GM12878 (cell line): ENCODE results near the gene MTFR2. TPM values are rescaled to one million over a fixed set of nuclear protein-coding genes. Genes with fewer than 3 reads are reported as not detected.

Source experiments
- ATAC-seq: fragments of 200-7000 bp; cut with Tn5 transposase; 3 replicates; pipeline ENCODE4 v1.9.1; 2020; ENCODE audit warnings: mild to moderate bottlenecking, moderate library complexity
- BruUV-seq: library from RNA; stranded (reverse); fragments of 400-500 nt; replicated peaks from 2 replicates; lab custom pipeline; 2021; lab: Mats Ljungman, UMichigan
- CTCF ChIA-PET: fragments of 300-600 bp; sonication (Branson Sonifier 250); formaldehyde crosslinking; extraction: SDS; loops from one replicate; lab custom pipeline; 2021; ENCODE audit warnings: inconsistent platforms; lab: Yijun Ruan, JAX
- POLR2A ChIA-PET: fragments of 350-600 bp; formaldehyde crosslinking; extraction: SDS; loops from one replicate; lab custom pipeline; 2021; ENCODE audit warnings: inconsistent platforms; lab: Charles Lee
- RAD21 ChIA-PET: fragments of 300-600 bp; sonication (Branson Sonifier 250); formaldehyde crosslinking; loops from one replicate; lab custom pipeline; 2023; ENCODE audit warnings: antibody characterized with exemption; ENCODE audit not compliant: unreplicated experiment; lab: Charles Lee
- SMC1A ChIA-PET: fragments of 300-600 bp; sonication (Branson Sonifier 250); formaldehyde crosslinking; loops from one replicate; lab custom pipeline; 2023; ENCODE audit not compliant: unreplicated experiment, uncharacterized antibody; lab: Charles Lee
- DNase-seq: peaks from one replicate; pipeline ENCODE4 v3.0.0-alpha.2; 2011; ENCODE audit warnings: low read depth, low spot score
- FAIRE-seq: peaks from 3 replicates; lab custom pipeline; 2011; peaks lifted over from hg19 to GRCh38; lab: Jason Lieb, UNC
- H2AFZ ChIP-seq: 2 replicates; pipeline ENCODE4 v1.6.0; 2011; ENCODE audit warnings: low read depth, low read length, control low read depth; ENCODE audit not compliant: control insufficient read depth
- H3K27ac ChIP-seq: 2 replicates; pipeline ENCODE4 v1.5.1; 2011; ENCODE audit warnings: control low read depth; ENCODE audit not compliant: control insufficient read depth, insufficient read depth
- H3K27me3 ChIP-seq, 2 experiments: replicated peaks in 1 of 2; 2 replicates each; pipeline versions ENCODE4 v1.6.0 to v1.6.1; 2011; ENCODE audit warnings: low read length in 1 of 2; ENCODE audit not compliant: control insufficient read depth in 2 of 2, insufficient read depth in 2 of 2
- H3K36me3 ChIP-seq, 2 experiments: 2 replicates each; pipeline ENCODE4 v1.5.1; 2011; ENCODE audit warnings: low read length in 1 of 2; ENCODE audit not compliant: control insufficient read depth in 2 of 2, insufficient read depth in 2 of 2
- H3K4me1 ChIP-seq: 2 replicates; pipeline ENCODE4 v1.6.1; 2011; ENCODE audit warnings: mild to moderate bottlenecking, low read length, moderate library complexity, mixed read lengths; ENCODE audit not compliant: control insufficient read depth, insufficient read depth
- H3K4me2 ChIP-seq: 2 replicates; pipeline ENCODE4 v1.6.0; 2011; ENCODE audit warnings: control low read depth; ENCODE audit not compliant: control insufficient read depth, insufficient read depth
- H3K4me3 ChIP-seq: fragments of 200-600 bp; sonication (generic); 2 replicates; pipeline ENCODE4 v1.5.1; 2016
- H3K79me2 ChIP-seq: 2 replicates; pipeline ENCODE4 v1.6.0; 2011; ENCODE audit warnings: low read length; ENCODE audit not compliant: control insufficient read depth, insufficient read depth
- H3K9ac ChIP-seq: 2 replicates; pipeline ENCODE4 v1.8.0; 2011; ENCODE audit warnings: low read length, control low read depth, mixed read lengths; ENCODE audit not compliant: control insufficient read depth, insufficient read depth
- H3K9me3 ChIP-seq: replicated peaks from 3 replicates; pipeline ENCODE4 v1.5.1; 2011; ENCODE audit warnings: mild to moderate bottlenecking, low read length; ENCODE audit not compliant: control insufficient read depth, insufficient read depth
- H4K20me1 ChIP-seq: 2 replicates; pipeline ENCODE4 v1.6.0; 2011; ENCODE audit not compliant: control insufficient read depth, insufficient read depth
- CBX3 ChIP-seq: fragments of 200-600 bp; sonication (generic); IDR thresholded peaks from 2 replicates; pipeline ENCODE4 v1.6.1; 2016; ENCODE audit warnings: low read depth, borderline replicate concordance
- CEBPB ChIP-seq, 2 experiments: fragments of 150-350 bp in 1 of 2; IDR thresholded peaks; 2 replicates each; pipeline ENCODE4 v1.6.1; 2012 to 2014; ENCODE audit warnings: low read depth in 2 of 2, low read length in 2 of 2, borderline replicate concordance in 1 of 2, inconsistent platforms in 1 of 2
- EZH2 ChIP-seq: IDR thresholded peaks from 2 replicates; pipeline ENCODE4 v1.6.1; 2012; ENCODE audit warnings: low read depth, mild to moderate bottlenecking, control low read depth, inconsistent platforms, low read length, borderline replicate concordance; ENCODE audit not compliant: control insufficient read depth
- LARP7 ChIP-seq: fragments of 450-650 bp; IDR thresholded peaks from 2 replicates; pipeline ENCODE4 v1.6.1; 2017; ENCODE audit warnings: mild to moderate bottlenecking
- MXI1 ChIP-seq: fragments of 150-350 bp; IDR thresholded peaks from 2 replicates; pipeline ENCODE4 v1.6.1; 2011; ENCODE audit warnings: low read depth, mild to moderate bottlenecking, inconsistent platforms, low read length, improper control_type of control experiment
- MYC ChIP-seq: IDR thresholded peaks from 2 replicates; pipeline ENCODE4 v1.6.1; 2011; ENCODE audit warnings: mild to moderate bottlenecking, low read length, moderate library complexity, inconsistent platforms; ENCODE audit not compliant: insufficient read depth, insufficient replicate concordance, insufficient read length, severe bottlenecking
- NFXL1 ChIP-seq: fragments of 450-650 bp; IDR thresholded peaks from 2 replicates; pipeline ENCODE4 v1.6.1; 2017; ENCODE audit warnings: antibody characterized with exemption, mild to moderate bottlenecking, borderline replicate concordance
- PAX8 ChIP-seq: fragments of 450-650 bp; IDR thresholded peaks from 2 replicates; pipeline ENCODE4 v1.6.1; 2017; ENCODE audit warnings: mild to moderate bottlenecking, moderate library complexity
- RELA ChIP-seq: fragments of 450-650 bp; IDR thresholded peaks from 2 replicates; pipeline ENCODE4 v1.8.0; 2014; ENCODE audit warnings: borderline replicate concordance; ENCODE audit not compliant: partially characterized antibody
- YY1 ChIP-seq: IDR thresholded peaks from 2 replicates; pipeline ENCODE4 v1.6.1; 2011; ENCODE audit warnings: low read depth, mild to moderate bottlenecking, low read length
- ZNF24 ChIP-seq: fragments of 450-650 bp; IDR thresholded peaks from 2 replicates; pipeline ENCODE4 v1.6.1; 2017; ENCODE audit warnings: antibody characterized with exemption, mild to moderate bottlenecking
- WGBS: methylation state at CpG from one replicate; pipeline ENCODE4 v1.1.6; 2016; ENCODE audit warnings: low lambda C conversion rate; ENCODE audit not compliant: insufficient replicate concordance, insufficient coverage; ENCODE audit errors: missing lambda C conversion rate; 5-methylcytosine and 5-hydroxymethylcytosine counted together
- in situ Hi-C: fragments of 300-500 bp; cut with MboI; formaldehyde crosslinking; loops from 9 replicates; pipeline ENCODE4 v1.14.3; 2018; ENCODE audit warnings: mixed read lengths
- intact Hi-C: fragments of 100-400 bp; cut with micrococcal nuclease; formaldehyde crosslinking; loops from one replicate; pipeline ENCODE4 v1.14.2; 2022; ENCODE audit not compliant: unreplicated experiment
- polyA plus RNA-seq, 11 experiments: library from polyadenylated mRNA; depleted of rRNA in 4 of 11; unstranded in 6 of 11; stranded (reverse) in 5 of 11; fragments of >200 nt; fragmentation: Nextera tagmentation in 4 of 11; fragmentation: Illumina TruSeq in 1 of 11; extraction: Ambion mirVana in 4 of 11; extraction: Trizol in 1 of 11; gene quantifications; 1 replicate in 1 of 11; 2 replicates in 10 of 11; pipeline versions ENCODE4 v1.2.1 to v1.2.3, GENCODE V29; 2011 to 2016; ENCODE audit warnings: inconsistent platforms in 2 of 11, missing spikeins in 2 of 11, low read depth in 1 of 11
- total RNA-seq, 4 experiments: library from RNA; depleted of rRNA in 3 of 4; stranded (reverse); fragments of >200 nt in 3 of 4; fragmentation: Illumina TruSeq in 1 of 4; extraction: Trizol in 1 of 4; gene quantifications; 2 replicates each; pipeline versions ENCODE4 v1.2.1 to v1.2.3, GENCODE V29; 2013 to 2021
- TF ChIP-seq, protein P1 (sequence below): IDR thresholded peaks from 2 replicates; pipeline ENCODE4 v1.6.1; 2012; ENCODE audit warnings: low read depth, low read length, improper control_type of control experiment
- TF ChIP-seq, protein P2 (sequence below), 3 experiments: IDR thresholded peaks in 2 of 3; conservative IDR thresholded peaks in 1 of 3; 2 replicates each; pipeline ENCODE4 v1.5.1; 2011; ENCODE audit warnings: low read depth in 3 of 3, low read length in 3 of 3, mild to moderate bottlenecking in 3 of 3, control low read depth in 2 of 3, moderate library complexity in 2 of 3, inconsistent platforms in 1 of 3, mixed read lengths in 1 of 3; ENCODE audit not compliant: control insufficient read depth in 2 of 3, insufficient read depth in 1 of 3; ENCODE audit errors: extremely low read depth in 1 of 3

Gene MTFR2
- total and polyA plus RNA-seq, 10 of the 15 experiments (the other 5 are each of a cell fraction or from before 2014, with no cell fraction given): 7.3 to 33.5 (median 25.3) TPM

DNA sequence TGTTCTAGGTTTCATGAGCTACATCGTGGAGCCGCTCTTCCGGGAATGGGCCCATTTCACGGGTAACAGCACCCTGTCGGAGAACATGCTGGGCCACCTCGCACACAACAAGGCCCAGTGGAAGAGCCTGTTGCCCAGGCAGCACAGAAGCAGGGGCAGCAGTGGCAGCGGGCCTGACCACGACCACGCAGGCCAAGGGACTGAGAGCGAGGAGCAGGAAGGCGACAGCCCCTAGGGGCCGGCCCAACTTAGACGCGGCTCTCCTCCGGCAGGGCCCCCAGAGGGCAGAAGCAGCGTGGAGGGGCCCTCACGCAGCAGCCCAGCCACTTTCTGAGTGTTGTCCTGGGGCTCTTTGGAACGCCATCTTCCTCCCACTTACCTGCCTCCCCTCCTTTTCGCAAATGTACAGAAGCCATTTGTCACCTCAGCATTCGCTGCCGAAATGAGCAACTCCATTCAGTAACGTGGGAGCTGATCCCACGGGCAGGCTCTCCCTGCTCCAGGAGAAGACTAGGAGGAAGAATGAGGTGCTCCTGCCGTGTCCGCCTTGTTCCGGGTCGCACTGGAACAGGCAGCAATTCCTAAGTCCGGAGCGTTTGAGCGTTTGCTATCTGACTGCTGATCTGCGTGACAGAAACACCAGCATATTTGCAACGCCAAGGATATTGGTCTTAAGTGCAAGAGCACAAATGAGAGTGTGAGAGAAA lies 58.4 kb downstream of the MTFR2 start:
- TF ChIP-seq NFXL1: no peak
- no peak for TF ChIP-seq ZNF24
- TF ChIP-seq, protein P1, sequence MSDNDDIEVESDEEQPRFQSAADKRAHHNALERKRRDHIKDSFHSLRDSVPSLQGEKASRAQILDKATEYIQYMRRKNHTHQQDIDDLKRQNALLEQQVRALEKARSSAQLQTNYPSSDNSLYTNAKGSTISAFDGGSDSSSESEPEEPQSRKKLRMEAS: no peak
- no peak for TF ChIP-seq CBX3
- BruUV-seq: no TSS peak
- SMC1A ChIA-PET: no interaction called here
- H3K9ac ChIP-seq: no peak overlapping the region
- no peaks in the 10 kb centered on the region; a peak in 1 of 4 replicates for H3K27me3 ChIP-seq
- CTCF ChIA-PET: no interaction called here
- H3K4me1 ChIP-seq: no peaks in the 10 kb centered on the region
- H3K9me3 ChIP-seq: no peaks in the 10 kb centered on the region
- H3K79me2 ChIP-seq: no peaks in the 10 kb centered on the region
- POLR2A ChIA-PET: no interaction called here
- RAD21 ChIA-PET: no interaction called here
- intact Hi-C loops: no loop called here
- no peak for DNase-seq
- no peaks in the 10 kb centered on the region for H3K36me3 ChIP-seq
- H4K20me1 ChIP-seq: no peaks in the 10 kb centered on the region
- H3K4me3 ChIP-seq: no peak overlapping the region
- in situ Hi-C loops: no loop called here
- WGBS: 58% methylated on average over 30 of the region's 32 CpGs
- H3K4me2 ChIP-seq: no peak overlapping the region
- FAIRE-seq: no peak
- ATAC-seq: no peak
- no peak overlapping the region for H3K27ac ChIP-seq
- no peak overlapping the region for H2AFZ ChIP-seq

DNA sequence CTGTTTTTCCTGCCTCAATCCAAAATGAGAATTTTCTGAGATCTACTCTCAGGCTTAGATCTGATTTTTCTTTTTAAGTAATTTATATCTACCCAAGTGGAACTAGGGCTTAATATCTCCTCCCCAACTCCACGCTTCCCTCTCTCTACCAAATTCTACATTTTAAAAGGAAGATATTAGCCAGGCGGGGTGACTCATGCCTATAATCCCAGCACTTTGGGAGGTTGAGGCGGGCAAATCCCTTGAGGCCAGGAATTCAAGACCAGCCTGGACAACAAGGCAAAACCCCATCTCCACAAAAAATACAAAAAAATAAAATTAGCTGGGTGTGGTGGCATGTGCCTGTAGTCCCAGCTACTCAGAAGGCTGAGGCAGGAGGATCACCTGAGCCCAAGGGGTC lies 61.0 kb downstream of the MTFR2 start:
- WGBS: 7% methylated on average over 3 of the region's 3 CpGs
- no peak overlapping the region for H3K27ac ChIP-seq
- POLR2A ChIA-PET: no interaction called here
- no peak overlapping the region for H3K4me2 ChIP-seq
- in situ Hi-C loops (no loop called here), intact Hi-C loops (no loop called here)
- no peak for FAIRE-seq
- H3K9ac ChIP-seq: no peak overlapping the region
- no peaks in the 10 kb centered on the region for H3K79me2 ChIP-seq
- no TSS peak for BruUV-seq
- RAD21 ChIA-PET: no interaction called here
- no peak overlapping the region for H3K4me3 ChIP-seq
- DNase-seq: no peak
- no peaks in the 10 kb centered on the region; a peak in 1 of 4 replicates for H3K27me3 ChIP-seq
- CTCF ChIA-PET: no interaction called here
- no peaks in the 10 kb centered on the region for H3K9me3 ChIP-seq
- no peaks in the 10 kb centered on the region for H3K4me1 ChIP-seq
- H3K36me3 ChIP-seq: no peaks in the 10 kb centered on the region
- H2AFZ ChIP-seq: no peak overlapping the region
- H4K20me1 ChIP-seq: no peaks in the 10 kb centered on the region
- ATAC-seq: no peak
- no peak for TF ChIP-seq YY1
- no peak for TF ChIP-seq EZH2
- no peak for TF ChIP-seq CEBPB (IDR thresholded peaks at IDR 0.05; ENCODE audit: borderline replicate concordance in 1 of 2, low read depth in 2 of 2, low read length in 2 of 2)
- no peak for TF ChIP-seq MXI1
- no peak for TF ChIP-seq LARP7
- TF ChIP-seq RELA: no peak
- no peak for TF ChIP-seq PAX8
- no peak for TF ChIP-seq MYC
- TF ChIP-seq, protein P2, sequence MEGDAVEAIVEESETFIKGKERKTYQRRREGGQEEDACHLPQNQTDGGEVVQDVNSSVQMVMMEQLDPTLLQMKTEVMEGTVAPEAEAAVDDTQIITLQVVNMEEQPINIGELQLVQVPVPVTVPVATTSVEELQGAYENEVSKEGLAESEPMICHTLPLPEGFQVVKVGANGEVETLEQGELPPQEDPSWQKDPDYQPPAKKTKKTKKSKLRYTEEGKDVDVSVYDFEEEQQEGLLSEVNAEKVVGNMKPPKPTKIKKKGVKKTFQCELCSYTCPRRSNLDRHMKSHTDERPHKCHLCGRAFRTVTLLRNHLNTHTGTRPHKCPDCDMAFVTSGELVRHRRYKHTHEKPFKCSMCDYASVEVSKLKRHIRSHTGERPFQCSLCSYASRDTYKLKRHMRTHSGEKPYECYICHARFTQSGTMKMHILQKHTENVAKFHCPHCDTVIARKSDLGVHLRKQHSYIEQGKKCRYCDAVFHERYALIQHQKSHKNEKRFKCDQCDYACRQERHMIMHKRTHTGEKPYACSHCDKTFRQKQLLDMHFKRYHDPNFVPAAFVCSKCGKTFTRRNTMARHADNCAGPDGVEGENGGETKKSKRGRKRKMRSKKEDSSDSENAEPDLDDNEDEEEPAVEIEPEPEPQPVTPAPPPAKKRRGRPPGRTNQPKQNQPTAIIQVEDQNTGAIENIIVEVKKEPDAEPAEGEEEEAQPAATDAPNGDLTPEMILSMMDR (IDR thresholded peaks at IDR 0.05 in 2 of 3, conservative IDR thresholded peaks at IDR 0.05 in 1 of 3; ENCODE audit: control insufficient read depth in 2 of 3, extremely low read depth in 1 of 3, insufficient read depth in 1 of 3, low read depth in 3 of 3, low read length in 3 of 3): no peak
- SMC1A ChIA-PET: interaction anchor here (0.7 kb wide), 1 partner anchor 491 kb away, joined by 3 read pairs; no protein-coding TSS in a partner anchor
